HG02642 (cell line): ENCODE data around the gene MYCBP2.
"Not testable (repeated sequence)": the region's sequence is repeated elsewhere in the genome, so short reads cannot be mapped to it uniquely, and the experiment has no call there.

Experiments used
- ATAC-seq: cut with Tn5 transposase; IDR thresholded peaks from one replicate; pipeline ENCODE4 v1.9.1; 2021; ENCODE audit warnings: mild to moderate bottlenecking; ENCODE audit not compliant: unreplicated experiment, poor library complexity

Gene MYCBP2

GRCh38 chr13:77339408-77339807 lies 12.5 kb upstream of the MYCBP2 start:
- peak; percentile 65 for ATAC-seq

GRCh38 chr13:77338961-77339401 lies 12.1 kb upstream of the MYCBP2 start:
- ATAC-seq, result peak; percentile 66

- ATAC-seq, result peak; percentile 32
These were observed 11.4 kb upstream of the MYCBP2 start for GRCh38 chr13:77338329-77338728.

GRCh38 chr13:77337159-77337558 lies 10.3 kb upstream of the MYCBP2 start:
- no peak for ATAC-seq

DNA sequence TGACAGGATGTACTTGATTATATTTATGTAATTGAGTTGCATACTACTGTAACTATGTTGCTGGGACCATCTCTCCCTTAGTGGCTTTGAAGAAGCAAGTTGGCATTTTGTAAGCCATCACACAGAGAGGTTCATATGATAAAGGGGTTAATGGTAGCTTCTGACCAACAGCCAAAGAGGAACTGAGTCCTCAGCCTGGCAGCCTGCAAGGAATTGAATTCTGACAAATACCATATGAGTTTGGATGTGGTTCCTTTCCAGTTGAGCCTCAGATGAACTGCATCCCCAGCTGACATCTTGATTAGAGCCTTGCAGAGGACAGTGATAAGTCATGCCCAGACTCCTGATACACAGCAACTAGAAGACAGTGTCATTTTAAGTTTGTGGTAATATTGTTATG lies 8.6 kb upstream of the MYCBP2 start:
- ATAC-seq, result no peak

GRCh38 chr13:77333594-77333993 lies 6.7 kb upstream of the MYCBP2 start:
- no peak for ATAC-seq

DNA sequence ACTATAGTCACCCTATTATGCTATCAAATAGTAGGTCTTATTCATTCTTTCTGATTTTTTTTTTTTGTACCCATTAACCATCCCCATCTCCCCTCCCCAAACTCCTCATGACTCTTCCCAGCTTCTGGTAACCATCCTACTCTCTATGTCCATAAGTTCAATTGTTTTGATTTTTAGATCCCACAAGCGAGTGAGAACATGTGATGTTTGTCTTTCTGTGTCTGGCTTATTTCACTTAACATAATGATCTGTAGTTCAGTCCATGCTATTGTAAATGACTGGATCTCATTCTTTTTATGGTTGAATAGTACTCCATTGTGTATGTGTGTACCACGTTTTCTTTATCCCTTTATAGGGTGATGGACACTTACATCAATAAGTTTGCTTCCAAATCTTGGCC lies 4.5 kb upstream of the MYCBP2 start:
- no peak for ATAC-seq

GRCh38 chr13:77329911-77330584 lies 3.2 kb upstream of the MYCBP2 start:
- no peak for ATAC-seq

DNA sequence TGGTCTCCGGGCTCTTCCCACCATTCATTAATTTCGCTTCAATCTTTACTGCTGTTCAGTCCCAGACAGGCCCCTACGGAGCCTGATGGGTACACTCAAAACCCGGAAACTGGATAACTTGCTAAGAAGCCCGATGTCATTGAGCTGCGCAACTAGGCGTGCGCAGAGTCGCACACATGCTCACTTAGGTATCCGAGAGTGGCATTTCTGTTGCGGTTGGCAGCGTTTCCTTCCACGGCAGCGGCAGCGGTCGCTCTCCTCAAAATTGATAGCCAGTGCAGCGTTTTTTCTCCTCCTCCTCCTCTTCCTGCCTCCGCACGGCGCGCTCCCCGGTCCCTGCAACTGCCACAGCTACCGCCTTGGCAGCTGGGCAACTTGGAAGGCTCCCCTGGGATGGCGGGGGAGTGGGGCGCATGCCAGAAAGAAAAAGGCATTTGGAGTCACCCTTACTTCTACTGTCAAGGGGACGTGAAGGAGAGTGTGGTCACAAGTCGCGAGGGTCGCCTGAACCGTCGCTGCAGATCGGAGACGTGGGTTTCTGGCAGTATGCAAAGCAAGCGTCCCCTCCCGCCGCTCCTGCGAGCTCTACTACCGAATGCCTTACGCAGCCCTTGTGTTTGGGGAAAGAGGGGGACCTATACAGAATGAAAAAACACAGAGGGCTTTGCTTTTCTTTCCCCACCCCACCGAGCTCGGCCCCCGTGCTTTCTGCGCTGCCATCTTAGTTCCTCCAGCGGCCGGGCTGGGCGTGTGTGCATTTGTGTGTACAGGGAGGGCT lies 2.4 kb upstream of the MYCBP2 start:
- peak; percentile 63 for ATAC-seq

GRCh38 chr13:77328819-77329132 lies 1.9 kb upstream of the MYCBP2 start:
- ATAC-seq, result peak; percentile 6

DNA sequence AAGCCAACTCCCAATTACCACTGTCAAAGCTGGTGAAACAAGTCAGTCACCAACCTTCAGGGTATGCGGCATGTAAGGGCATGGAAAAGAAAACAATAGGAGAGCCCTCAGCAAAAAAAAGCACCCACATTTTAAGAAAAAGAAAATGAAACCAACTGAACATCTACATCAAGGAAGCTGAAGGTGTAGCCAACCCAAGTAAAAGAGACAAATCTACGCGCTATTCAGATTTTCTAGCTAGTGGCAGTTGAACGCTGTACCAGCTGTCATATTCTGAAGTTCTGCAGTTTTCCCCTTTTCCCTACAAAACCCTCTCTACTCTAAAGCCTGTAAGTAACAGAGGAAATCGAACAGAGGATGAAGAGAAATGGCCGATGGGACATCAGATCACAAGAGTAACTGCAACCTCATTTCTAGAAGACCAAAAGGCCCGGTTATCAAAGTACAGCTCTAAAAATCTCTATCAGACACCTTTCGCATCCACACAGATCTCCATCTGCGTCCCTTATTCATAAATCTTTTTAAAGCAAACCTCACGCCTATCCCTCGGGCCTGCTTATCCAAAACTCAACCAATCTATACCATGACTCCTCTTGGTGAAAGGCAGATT lies 1.4 kb downstream of the MYCBP2 start:
- ATAC-seq, result no peak

GRCh38 chr13:77323858-77324257 lies 3.0 kb downstream of the MYCBP2 start:
- ATAC-seq, result no peak

GRCh38 chr13:77319536-77319935 lies 7.4 kb downstream of the MYCBP2 start:
- ATAC-seq, result no peak

DNA sequence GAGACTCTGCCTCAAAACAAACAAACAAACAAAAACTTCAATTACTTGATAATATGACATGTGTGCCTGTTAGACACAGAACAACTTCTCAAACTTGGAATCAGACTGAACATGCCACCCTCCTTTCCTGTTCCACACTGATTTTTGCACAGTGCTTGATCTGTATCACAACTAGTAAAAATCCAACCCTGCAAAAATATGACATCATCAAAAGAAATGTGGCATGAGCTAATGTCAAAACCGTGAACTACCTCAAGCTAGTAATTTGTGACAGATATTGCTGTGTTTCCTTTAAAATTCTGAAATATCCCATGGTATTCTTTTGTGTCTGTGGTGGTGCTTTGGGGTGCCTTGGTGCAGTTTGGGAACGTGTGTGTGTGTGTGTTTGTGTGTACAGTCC lies 8.2 kb downstream of the MYCBP2 start:
- ATAC-seq, result no peak

GRCh38 chr13:77316430-77316829 lies 10.5 kb downstream of the MYCBP2 start:
- no peak for ATAC-seq

GRCh38 chr13:77315509-77315908 lies 11.4 kb downstream of the MYCBP2 start:
- ATAC-seq, result not testable (repeated sequence)

DNA sequence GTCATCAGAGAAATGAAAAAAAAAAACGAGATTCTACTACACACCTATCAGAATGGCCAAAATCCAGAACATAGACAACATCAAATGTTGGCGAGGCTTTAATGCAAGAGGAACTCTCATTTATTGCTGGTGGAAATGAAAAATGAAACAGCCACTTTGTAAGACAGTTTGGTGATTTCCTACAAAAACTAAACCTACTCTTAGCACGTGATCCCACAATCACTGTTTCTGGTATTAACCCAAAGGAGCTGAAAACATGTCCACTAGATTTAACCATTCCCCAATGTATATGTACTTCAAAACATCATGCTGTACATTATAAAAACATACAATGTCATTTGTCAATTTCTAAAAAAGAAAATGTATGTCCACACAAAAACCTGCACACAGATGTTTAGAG lies 13.0 kb downstream of the MYCBP2 start:
- no peak for ATAC-seq

DNA sequence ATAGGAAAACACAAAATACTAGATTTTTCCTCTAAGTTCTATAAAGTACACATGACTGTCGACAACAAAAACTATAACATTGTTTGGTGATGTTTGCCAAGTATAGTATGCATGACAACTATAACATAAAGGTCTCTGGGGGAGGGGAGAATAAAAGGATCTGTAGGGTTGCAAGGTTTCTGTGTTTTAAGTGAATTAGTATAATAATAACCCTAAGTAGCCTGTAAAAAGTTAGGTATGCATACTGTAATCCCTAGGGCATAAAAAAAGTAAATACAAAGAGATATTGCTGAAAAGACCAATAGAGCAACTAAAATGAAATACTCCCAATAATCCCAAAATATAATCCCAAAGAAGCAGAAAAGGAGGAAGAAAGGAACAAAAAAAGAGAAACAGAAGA lies 14.6 kb downstream of the MYCBP2 start:
- ATAC-seq, result no peak

DNA sequence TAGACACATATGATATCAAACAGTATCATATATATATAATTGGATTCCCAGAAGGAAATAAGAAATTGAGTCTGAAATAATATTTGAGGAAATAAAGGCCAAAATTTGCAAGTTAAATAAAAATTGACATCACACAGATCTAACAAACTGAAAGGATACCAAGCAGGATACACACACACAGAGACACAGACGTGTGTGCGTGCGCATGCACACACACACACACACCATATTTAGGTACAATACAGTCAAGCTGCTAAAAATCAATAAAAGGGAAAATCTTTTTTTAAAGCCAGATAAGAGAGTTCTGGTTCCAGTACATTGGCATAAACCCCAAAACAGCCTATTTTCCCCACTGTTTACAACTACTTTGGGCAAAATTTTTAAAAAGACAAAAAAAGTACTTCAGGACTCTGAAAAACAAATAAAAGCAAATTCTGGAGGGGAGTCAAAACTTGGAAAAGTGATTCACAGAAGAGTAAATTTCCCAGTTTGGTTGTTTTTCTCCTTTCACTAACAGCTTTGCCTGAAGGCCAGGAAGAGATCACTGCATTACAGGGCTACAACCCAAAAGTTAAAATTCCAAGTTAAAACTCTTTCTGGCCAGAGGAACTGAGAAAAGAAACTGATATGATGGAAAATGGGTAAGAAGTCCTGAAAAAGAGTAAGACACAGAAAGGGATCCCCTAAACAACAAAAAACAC lies 16.2 kb downstream of the MYCBP2 start:
- no peak for ATAC-seq

- ATAC-seq, result no peak
These were observed 16.7 kb downstream of the MYCBP2 start for GRCh38 chr13:77310161-77310560.

GRCh38 chr13:77309254-77309653 lies 17.6 kb downstream of the MYCBP2 start:
- no peak for ATAC-seq
